PFSK-1 (cell line): ENCODE results near the gene ZBTB38.

Source experiments
- POLR2AphosphoS5 ChIP-seq: IDR thresholded peaks from 2 replicates; pipeline ENCODE4 v1.6.1; 2012; ENCODE audit warnings: low read depth, mild to moderate bottlenecking, control low read depth, low read length, moderate library complexity
- REST ChIP-seq, 2 experiments: IDR thresholded peaks; 2 replicates each; pipeline versions ENCODE4 v1.6.1 to v1.8.0; 2011 to 2012; ENCODE audit warnings: low read depth in 2 of 2, low read length in 2 of 2, control low read depth in 1 of 2, inconsistent platforms in 1 of 2, mild to moderate bottlenecking in 1 of 2, moderate library complexity in 1 of 2; ENCODE audit not compliant: insufficient read depth in 1 of 2
- TAF1 ChIP-seq: IDR thresholded peaks from 2 replicates; pipeline ENCODE4 v1.6.1; 2012; ENCODE audit warnings: low read length, control low read depth, borderline replicate concordance; ENCODE audit not compliant: insufficient read depth

- TF ChIP-seq REST (IDR thresholded peaks at IDR 0.05; ENCODE audit: insufficient read depth in 1 of 2, low read depth in 2 of 2, low read length in 2 of 2) (no peak), POLR2AphosphoS5 (no peak), TAF1 (no peak)
Measured at GRCh38 chr3:141373232-141373631, 4.9 kb downstream of the ZBTB38 start.
